Activated CD4-positive, alpha-beta T cell treated with anti-CD3 and anti-CD28 coated beads for 4 hours (primary cell): Measurements from ENCODE around the gene NPC2.
A peak's percentile ranks its signal among the peaks of the same experiment; 100 is the strongest.

Experiments
- DNase-seq, 2 donors: peaks; one replicate each; pipeline ENCODE4 v3.0.0-alpha.2; 2020

The NPC2 gene

DNA sequence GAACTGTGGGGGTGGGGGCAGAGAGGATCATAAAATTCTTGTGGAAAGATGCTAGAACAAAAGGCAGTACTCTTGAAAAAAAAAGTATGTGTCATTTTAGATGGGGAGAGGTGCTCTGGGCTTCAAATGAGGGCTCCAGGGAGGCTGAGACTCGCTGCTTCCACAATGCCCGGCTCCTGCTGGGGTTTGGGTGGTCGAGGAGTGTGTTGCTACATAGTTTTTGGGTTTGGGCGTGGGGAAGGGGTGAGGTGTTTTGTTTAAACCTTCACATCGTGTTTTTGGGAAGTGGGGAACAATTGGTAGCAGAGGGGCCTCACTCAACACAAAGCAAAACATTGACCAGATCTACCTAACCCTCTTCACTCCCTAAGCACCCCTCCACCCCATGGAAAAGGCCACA is 8.6 kb upstream of the NPC2 start:
- no peak for DNase-seq

DNA sequence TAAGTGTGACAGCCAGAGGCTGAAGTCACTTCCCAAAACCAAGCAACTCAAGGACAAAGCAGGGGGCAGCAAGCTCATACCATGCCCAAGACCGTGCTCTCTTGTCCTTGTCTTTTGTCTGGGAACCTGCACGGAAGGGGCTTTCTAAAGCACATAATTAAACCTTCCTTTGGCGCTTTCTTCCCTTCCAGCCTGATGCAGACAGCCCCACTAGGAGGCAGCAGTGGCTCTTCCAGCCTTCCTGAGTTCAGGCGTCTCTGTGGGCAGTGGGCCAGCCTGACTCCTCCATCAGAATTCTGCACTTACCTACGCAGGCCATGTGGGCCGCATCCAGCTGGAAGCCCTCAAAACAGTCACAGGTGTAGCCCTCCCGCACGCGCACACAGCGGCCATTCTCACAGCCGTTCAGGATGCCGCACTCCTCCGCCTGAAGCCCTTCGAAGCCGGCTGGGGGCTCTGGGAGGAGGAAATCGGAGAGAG is 8.1 kb upstream of the NPC2 start:
- no peak for DNase-seq

DNA sequence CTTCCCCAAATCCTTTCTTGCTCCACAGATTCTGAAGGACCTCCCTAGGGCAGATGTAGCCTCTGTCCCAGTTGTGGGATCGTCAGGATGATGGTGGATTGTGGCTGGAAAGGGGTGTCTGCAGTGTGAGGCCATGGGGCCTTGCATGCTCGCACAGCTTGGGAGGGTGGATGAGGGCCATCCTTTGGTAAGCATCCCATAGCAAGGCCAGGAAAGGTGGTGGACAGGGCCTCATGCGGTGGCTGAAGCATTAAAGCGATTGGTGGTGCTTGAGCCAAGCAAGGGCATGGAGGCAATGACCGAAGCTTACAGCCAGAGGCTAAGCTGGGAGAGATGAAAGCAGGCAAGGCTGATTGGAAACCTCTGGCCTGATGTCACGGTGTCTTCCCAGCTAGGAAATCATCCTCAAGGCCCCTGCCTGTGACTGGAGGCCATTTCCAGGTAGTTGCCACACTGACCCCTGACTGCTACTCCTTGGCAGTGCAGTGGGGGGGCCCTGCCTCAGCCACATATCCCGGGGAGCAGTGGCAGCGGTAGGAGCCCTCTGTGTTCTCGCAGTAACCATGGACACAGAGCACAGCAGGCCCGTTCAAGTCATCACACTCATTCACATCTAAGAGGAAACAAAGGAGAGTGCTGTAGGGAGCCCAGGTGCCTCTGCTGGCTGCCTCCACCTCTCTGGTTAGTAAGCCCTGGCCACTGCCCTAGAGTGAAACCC is 7.5 kb upstream of the NPC2 start:
- no peak for DNase-seq

DNA sequence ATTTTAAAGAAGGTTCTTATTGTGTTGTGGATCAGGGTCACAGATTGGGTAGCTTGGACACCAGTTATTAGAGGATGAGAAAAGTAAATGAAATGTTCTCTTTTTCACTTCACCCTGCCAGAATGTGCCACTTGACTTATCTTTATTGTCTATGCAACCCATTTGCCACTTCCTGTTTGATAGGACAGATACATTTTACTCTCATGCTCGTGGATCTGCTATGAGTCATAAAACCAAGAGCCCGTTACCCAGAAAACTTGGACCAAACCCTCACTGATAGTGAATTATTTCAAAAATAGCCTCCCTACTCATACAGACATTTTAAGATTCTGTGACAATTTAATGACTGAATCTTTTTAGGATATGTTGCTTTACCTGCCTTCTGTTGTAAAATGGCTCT is 2.3 kb upstream of the NPC2 start:
- DNase-seq: no peak

DNA sequence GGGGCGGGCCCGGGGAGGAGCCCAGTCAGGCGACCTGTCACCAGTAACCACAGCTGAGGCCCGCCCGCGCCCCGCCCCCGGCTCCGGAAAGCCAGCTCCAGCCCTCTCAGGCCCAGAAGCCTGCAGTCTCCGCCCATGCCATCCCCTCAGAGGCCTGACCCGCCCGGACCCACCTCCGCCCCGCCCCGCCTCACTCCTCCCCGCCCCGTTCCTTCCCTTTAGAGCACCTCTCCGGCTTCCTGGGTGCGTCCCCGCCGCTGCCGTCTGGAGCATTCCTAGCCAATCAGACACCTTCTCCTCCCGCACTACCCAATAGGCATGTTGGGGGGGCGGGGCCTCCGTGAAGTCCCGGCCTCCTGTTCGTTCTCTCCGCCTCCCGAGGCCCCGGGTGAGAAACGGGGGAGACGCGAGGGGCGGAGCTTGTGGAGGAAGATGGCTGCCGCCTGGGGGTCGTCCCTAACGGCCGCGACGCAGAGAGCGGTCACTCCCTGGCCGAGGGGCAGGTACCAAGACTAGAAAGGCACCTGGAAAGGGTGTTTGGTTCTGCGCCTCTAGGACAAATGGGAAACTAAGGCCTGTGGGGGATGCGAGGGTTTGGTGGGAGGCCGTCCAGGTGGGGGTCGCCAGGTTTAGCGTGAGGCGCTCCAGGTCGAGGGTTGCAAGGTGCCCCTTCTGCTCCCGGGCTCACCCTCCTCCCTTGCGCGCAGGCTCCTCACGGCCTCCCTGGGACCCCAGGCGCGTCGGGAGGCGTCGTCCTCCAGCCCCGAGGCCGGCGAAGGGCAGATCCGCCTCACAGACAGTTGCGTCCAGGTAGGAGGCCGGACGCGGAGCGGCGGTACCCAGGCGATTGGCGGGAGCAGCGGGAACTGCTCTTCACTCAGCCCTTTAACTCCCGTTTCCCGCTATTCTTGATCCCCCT is 497 bp upstream of the NPC2 start, which contains the start of gene ISCA2:
ISCA2 (plus strand) TSS at position 423 of the 919 bp plus-strand sequence; CDS start at position 433, 10 bp downstream.
- DNase-seq: peak; percentile 99

DNA sequence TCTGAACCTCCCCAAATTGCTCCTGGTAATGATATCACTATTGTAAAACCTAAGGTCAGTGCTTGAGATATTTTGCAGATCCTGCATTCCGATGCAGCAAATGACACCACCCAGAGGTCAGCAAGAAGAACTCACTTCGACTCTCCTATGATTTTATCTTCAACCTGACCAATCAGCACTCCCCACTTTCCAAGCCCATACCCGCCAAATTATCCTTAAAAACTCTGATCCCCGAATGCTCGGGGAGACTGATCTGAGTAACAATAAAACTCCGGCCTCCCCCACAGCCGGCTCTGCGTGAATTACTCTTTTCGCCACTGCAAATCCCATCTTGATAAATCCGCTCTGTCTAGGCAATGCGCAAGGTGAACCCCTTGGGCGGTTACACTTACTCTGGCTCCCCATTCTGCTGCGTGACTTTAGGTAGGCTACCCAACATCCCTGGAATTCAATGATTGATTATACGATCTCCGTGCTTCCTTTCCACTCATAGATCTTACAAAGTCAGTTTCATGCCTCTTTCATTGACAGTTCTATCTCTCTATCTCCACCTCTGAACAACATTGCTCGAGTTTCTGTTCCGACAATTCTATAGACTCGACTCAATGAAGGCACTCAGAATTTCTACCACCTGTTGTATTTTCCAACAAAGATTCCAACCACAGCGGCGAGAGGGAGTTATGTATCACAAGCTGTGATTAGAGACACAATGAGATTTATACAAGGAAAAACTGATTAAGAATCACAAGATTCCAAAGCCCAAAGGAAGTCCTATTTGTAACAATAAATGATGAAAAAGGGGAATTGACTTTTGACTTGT is 939 bp downstream of the NPC2 start:
- no peak for DNase-seq

DNA sequence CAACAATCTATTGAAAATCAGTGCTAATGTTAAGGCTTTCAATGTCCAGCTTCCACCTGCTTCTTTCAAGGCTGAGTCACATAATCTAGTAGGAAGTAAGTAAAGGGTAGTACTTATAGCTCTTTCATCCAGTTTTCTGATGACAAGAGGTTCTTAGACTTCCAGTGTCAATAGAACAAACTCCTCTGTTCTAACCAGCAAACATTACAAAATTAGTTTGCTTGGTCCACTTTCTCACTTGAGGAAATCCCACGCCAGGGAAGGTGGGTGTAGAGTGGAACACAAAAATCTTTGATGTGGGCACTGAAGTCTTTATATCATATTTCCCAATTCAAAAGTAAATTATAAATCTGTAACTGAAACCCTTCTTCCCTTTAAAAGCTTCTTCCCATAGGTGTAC is 2.6 kb downstream of the NPC2 start:
- DNase-seq: no peak

DNA sequence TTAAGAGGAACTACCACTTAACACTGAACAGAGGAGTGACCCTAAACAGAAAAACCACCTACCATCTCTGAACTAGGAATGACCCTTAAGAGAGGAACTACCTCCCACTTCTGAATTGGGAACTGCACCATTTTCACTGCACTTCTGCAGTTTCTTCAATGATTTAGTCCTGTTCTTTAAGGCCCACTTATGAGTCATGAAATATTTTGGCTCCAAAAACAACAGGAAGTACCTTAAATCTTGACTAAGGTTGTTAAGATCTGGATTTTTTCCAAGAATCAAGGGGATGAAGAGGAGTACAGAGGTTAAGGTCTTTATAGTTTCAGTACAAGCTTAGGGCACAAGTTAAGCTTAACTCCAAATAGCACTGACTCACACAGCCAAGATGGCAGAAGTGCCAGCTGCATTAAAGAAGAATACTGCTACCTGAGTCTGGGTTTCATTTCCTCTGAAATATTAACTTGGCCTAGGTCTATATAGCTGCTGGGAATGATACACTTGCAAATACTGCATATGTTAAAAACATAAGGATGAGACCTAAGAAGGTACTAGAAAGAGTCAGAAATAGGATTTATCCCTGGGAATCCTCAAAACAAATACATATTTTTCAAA is 4.2 kb downstream of the NPC2 start:
- DNase-seq: no peak

DNA sequence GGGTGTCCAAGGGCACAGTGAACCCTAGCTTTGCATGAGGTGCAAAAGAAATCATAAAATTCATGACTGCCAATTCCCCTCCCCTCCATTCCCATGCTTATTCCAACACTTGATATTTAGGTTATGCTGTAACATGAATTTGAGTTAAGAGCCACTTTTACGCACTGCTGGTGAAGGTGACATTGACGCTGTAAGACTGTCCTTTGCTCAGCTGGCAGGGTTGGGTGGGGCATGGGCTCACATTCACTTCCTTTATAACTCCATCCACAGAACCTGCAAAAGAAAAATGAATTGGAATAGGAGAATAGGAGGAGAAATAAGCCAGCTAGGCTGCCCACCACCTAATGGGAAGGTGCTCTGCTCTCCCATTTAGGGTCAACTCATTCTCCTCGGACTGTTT is 6.9 kb downstream of the NPC2 start:
- no peak for DNase-seq

DNA sequence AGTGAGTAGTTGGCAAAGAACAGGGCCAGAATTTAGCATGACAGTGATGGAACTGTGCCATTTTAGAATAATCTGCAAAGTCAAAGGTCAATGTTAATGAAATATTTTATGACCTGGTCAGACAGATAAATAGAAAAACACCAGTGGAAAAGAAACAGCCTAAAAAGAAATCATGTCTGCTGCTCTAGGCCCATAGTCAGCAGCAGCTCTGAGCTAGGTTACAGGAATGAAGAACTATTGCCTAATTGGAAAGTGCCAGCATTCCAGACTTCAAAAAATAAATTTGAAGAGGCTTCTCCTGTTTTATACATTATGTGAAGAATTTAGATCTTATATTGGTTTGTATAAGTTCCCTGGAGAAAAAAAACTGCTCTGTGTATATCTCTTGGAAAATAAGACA is 9.8 kb downstream of the NPC2 start:
- DNase-seq: no peak

DNA sequence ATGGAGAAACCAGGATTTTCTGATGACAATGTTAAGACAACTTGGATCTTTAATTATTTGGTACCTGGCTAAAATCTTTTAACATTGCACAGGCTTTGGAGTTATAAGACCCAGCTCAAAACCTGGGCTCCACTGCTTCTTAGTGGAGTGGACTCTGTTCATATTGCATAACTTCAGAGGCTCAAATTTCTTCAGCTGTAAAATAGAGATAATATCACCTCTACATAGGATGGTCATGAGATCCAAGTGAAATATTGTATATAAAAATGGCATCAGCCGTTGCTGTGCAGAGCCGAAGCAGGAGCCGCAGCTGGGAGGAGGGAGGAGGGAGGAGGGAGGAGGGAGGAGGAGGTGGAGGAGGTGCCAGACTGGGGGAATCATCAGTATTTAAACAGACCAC is 10.5 kb downstream of the NPC2 start:
- no peak for DNase-seq

DNA sequence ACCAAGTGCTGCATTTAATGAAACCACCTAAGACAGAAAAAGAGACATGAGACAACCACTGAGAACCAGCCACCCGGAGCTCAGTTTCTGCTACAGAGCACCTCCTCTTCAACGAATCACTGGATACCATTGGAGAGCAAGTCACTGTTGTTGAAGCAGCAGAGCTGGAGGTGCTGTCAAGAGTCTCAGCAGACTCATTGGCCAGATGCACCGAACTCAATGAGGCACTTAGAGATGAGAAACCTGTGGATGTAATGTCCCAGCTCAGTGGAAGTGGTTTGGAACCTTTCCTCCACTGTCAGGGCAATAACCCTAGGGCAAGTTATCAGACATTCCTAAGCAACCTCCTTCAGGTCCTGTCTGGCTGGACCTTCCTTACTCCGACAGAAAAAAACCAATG is 13.1 kb downstream of the NPC2 start:
- DNase-seq: no peak

DNA sequence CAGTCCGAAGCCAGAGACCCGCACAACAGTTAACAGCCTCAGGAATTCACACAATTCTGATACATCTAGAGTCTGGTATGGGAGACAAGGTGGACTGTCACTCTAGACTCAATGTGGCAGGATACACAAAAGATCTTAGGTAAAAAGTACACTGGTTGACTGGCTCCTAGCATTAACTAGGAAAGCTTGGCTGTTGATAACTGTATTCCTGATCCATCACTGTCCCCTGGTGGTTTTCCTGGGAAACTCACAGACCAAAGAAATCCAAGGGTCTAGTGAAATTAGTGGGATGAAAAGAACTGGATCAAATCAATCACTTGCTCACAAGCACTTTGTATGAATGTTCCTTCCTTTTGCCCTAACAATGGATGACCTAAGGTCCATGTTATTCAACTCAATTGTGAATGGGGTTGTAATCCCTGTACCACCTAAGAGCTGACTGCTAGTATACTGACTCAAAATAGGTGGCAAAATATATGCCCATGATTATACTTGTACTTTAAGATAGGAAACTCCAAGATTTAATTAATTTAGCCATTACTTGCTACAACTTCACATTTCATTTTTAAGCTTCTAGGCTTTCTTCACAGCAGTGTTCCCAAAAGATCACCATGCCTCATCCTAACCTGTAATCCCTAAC is 14.0 kb downstream of the NPC2 start:
- no peak for DNase-seq

DNA sequence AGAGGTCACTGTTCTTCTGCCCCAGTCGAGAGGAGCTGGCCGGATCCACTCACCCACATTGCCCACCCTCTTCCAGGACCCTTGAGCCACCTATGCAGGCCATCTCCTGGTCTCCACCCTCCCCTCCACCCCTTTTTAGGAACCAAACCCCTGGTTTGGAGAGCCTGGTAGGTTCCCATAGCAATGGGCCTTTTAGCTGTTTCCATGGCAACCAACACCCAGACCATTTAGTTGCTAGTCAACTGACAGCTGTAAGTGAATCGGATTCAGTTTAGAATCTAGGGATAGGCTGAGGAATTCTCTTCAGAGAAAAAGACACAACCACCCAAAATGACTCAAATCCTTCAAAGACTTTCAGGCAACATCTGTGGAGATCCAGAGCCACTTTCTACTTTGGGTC is 16.5 kb downstream of the NPC2 start:
- DNase-seq: no peak

DNA sequence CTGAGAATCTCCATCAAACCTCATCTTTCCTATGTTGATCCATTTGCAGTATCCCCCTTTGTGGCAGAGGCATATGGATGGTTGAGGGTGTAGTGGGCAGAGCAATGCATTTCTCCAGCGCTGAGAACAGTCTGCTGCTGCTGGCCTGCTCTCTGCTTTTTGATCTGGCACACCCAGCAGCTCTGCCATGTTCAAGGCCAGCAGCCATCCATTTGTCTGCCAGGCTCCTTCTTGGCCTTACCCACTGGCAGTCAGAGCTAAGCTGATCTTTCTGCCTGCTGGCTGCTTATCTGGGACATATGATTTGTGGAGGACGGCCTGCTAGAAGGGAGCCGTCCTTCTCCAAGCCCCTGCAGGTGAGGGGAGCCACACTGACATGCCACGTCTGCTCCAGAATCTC is 17.0 kb downstream of the NPC2 start:
- no peak for DNase-seq

DNA sequence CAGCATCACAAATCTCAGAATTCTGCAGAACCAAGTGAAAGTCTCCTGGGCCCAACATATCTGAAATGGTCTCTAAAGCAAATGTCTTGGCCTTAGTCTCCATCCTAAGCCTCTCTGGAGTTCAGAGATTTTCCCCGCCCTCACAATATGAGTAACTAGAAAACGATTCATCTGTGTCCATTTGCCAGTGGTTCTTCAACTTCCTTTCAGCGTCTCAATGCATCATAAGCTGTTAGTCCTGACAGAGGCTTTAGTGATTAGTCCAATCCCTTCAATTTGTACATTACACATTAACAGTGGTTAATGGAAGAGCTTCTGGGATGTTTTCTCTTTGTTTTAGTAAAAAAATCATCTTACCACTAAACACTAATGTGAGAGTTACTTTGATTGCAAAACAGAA is 17.4 kb downstream of the NPC2 start:
- DNase-seq: no peak

DNA sequence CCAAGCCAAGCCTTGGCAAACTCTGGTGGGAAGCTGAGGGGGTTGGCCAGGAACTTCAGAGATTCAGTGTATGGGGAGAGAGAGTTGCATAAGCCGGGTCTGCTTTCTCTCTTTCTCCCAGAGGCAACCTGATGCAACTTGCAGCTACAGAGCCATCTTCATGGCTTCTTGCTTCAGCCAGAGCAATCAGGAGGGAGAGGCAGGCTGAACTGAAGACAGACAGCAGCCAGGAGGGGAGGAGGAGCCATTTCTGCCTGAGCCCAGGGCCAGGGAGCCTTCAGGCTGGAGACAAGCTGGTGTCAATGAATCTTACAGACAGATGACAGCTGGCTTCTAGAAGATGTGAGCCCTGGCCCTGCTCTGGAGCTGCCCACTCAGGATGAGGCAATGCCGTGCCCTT is 18.7 kb downstream of the NPC2 start:
- no peak for DNase-seq

DNA sequence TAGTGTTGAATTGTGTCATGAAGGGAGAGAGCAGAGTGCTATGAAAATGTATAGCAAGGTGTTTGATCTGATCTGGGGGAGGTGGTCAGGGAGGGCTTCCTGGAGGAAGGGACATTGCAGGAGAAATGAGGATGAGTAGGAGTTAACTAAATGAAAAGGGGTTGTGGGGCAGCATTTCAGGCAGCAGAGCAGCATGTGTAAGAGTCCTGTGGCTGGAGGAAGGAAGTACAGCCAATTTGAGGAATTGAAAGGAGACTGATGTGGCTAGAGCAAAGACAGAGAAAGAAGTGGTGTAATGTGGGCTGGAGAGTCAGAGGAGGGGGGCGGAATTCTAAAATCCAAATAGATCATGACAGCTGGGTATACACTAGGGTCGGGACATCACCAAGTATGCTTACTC is 20.5 kb downstream of the NPC2 start:
- no peak for DNase-seq

DNA sequence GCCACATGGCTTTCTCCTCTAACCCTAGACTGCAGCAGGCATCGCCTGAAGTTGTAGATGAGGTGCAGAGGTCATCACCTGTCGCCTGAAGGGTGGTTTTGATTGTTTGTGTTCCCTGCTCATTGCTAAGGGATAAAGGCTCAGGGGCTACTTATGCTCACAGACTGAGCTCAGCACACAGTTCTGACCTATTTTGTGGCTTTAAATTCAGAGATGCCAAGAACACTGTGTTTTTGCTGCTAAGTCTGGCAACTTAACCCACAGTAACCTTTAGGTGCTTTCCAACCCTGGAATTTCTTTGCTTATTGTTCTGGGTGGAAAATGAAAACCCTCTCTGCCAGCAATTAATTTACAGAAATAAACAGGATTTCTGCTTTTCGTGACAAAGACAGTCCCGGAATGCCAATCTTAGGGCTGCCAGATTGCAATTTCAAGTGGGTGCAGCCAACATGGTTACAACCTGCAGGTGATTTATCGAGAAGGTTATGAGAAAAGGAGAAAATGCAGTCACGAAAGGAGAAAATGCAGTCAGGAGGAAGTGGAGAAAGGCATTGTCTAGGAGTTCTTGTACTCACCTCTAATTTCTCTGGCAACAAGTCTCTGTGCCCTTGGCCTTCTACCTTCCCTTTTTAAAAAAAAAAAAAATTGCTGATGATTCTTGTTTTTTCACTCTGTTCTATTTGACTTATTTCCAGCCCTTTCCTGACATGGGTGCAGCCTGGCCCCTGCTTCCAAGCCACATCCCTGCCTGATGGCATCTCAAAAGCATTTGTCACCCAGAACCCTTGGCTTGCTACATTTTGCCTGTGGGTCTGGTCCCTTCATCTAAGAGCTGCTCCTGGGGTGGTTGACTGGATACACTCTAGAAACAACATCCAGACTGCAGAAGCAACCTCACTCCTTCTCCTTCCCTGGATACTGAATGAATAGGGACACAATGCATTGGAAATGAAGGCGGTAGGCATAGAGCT is 23.3 kb downstream of the NPC2 start:
- DNase-seq: no peak

DNA sequence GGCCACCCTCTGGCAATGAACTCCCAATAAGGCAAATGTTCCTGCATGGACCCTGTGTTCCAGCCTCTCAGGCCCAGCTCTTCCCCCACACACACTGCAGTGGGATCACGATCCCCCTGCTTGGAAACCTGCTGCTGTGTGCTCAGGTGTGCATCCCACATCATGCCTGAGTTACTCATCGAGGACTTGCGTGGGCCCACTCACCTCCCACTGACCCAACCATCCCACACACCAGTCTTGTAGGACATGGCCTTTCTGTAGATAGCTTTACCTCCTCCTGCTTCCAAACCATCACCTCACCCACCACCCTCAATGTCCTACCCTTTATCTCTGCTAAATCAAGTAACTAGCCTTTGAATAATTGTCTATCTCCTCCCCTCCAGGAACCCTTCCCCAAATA is 24.6 kb downstream of the NPC2 start:
- no peak for DNase-seq

DNA sequence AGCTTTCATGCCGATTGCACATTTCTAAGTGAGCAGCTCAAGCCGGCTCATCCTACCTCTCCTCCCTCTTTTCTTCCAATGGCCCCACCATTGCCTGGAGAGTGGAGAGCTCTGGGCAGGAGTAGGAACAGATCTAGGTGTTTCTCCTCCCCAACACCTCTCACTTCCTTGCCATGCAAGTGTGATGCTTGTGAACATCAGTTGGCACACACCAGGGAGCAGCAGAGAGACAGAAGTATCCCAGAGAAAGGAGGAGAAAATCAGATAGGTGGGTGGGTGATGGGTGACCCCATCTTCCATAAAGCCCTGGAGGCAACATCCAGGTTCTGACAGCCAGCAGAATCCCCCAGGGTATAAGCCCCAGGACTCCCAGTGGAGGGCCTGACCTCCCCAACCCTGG is 27.8 kb downstream of the NPC2 start:
- DNase-seq: no peak
